ENCODE measurements around the gene AGBL4. TPM values are rescaled to one million over a fixed set of nuclear protein-coding genes. Genes with fewer than 3 reads are reported as not detected.

The AGBL4 gene
- polyA plus RNA-seq, 1 donor (not counting 4 experiments of a cell fraction or from before 2014, with no cell fraction given): not detected

GRCh38 chr1:48718116-48718630 is 1305.6 kb downstream of the AGBL4 start:
- no peak overlapping the region for H3K9ac ChIP-seq (ENCODE audit: control insufficient read depth, extremely low read depth, insufficient read depth, low read length)
- TF ChIP-seq CTCF (optimal IDR thresholded peaks at IDR 0.05 in 1 of 3, IDR thresholded peaks at IDR 0.05 in 1 of 3, conservative IDR thresholded peaks at IDR 0.05 in 1 of 3; ENCODE audit: extremely low read depth in 1 of 3, insufficient read depth in 2 of 3, low read length in 3 of 3) (peak in 1 of 3 experiments; percentile 7), EZH2 (IDR thresholded peaks at IDR 0.05; ENCODE audit: low read length) (no peak)
- H3K27ac ChIP-seq (ENCODE audit: control insufficient read depth, insufficient read depth, low read length): no peak overlapping the region
- no peaks in the 10 kb centered on the region for H3K4me1 ChIP-seq (ENCODE audit: control insufficient read depth, extremely low read depth, insufficient read depth, low read length)
- no peaks in the 10 kb centered on the region for H3K27me3 ChIP-seq (ENCODE audit: control insufficient read depth, extremely low read depth, insufficient read depth, low read length)
- DNase-seq (ENCODE audit: low read depth, low spot score) (no peak), FAIRE-seq (no peak)
- H2AFZ ChIP-seq (ENCODE audit: control insufficient read depth, low read length): no peak overlapping the region
- no peaks in the 10 kb centered on the region for H3K9me3 ChIP-seq (ENCODE audit: control insufficient read depth, low read depth, low read length)
- dilution Hi-C loops (cut with MboI; ENCODE audit: extremely low pct_ligation_motif_present, low sequenced_read_pairs): no loop called here
- H3K9me1 ChIP-seq (ENCODE audit: control insufficient read depth, extremely low read depth, insufficient read depth, low read length): no peaks in the 10 kb centered on the region
- H3K36me3 ChIP-seq (ENCODE audit: control insufficient read depth in 2 of 2, extremely low read depth in 1 of 2, insufficient read depth in 2 of 2, low read length in 2 of 2): no peaks in the 10 kb centered on the region
- H3K79me2 ChIP-seq (ENCODE audit: control insufficient read depth, insufficient read depth, low read length): no peaks in the 10 kb centered on the region
- no peak overlapping the region for H3K4me3 ChIP-seq (ENCODE audit: control insufficient read depth in 2 of 3, extremely low read depth in 1 of 3, insufficient read depth in 2 of 3, low read depth in 1 of 3, low read length in 3 of 3)
- H4K20me1 ChIP-seq (ENCODE audit: control insufficient read depth, extremely low read depth, insufficient read depth, low read length): no peaks in the 10 kb centered on the region
- H3K4me2 ChIP-seq (ENCODE audit: control insufficient read depth, extremely low read depth, insufficient read depth, low read depth, low read length): no peak overlapping the region

GRCh38 chr1:48717082-48717481 is 1306.7 kb downstream of the AGBL4 start:
- H3K9ac ChIP-seq (ENCODE audit: control insufficient read depth, extremely low read depth, insufficient read depth, low read length): no peak overlapping the region
- no peak overlapping the region for H3K27ac ChIP-seq (ENCODE audit: control insufficient read depth, insufficient read depth, low read length)
- DNase-seq (ENCODE audit: low read depth, low spot score) (no peak), FAIRE-seq (no peak)
- H4K20me1 ChIP-seq (ENCODE audit: control insufficient read depth, extremely low read depth, insufficient read depth, low read length): no peaks in the 10 kb centered on the region
- no peaks in the 10 kb centered on the region for H3K4me1 ChIP-seq (ENCODE audit: control insufficient read depth, extremely low read depth, insufficient read depth, low read length)
- TF ChIP-seq CTCF (optimal IDR thresholded peaks at IDR 0.05 in 1 of 3, IDR thresholded peaks at IDR 0.05 in 1 of 3, conservative IDR thresholded peaks at IDR 0.05 in 1 of 3; ENCODE audit: extremely low read depth in 1 of 3, insufficient read depth in 2 of 3, low read length in 3 of 3) (no peak), EZH2 (IDR thresholded peaks at IDR 0.05; ENCODE audit: low read length) (no peak)
- no peak overlapping the region for H3K4me2 ChIP-seq (ENCODE audit: control insufficient read depth, extremely low read depth, insufficient read depth, low read depth, low read length)
- no peaks in the 10 kb centered on the region for H3K9me1 ChIP-seq (ENCODE audit: control insufficient read depth, extremely low read depth, insufficient read depth, low read length)
- no peak overlapping the region for H3K4me3 ChIP-seq (ENCODE audit: control insufficient read depth in 2 of 3, extremely low read depth in 1 of 3, insufficient read depth in 2 of 3, low read depth in 1 of 3, low read length in 3 of 3)
- H2AFZ ChIP-seq (ENCODE audit: control insufficient read depth, low read length): no peak overlapping the region
- no peaks in the 10 kb centered on the region for H3K36me3 ChIP-seq (ENCODE audit: control insufficient read depth in 2 of 2, extremely low read depth in 1 of 2, insufficient read depth in 2 of 2, low read length in 2 of 2)
- H3K9me3 ChIP-seq (ENCODE audit: control insufficient read depth, low read depth, low read length): no peaks in the 10 kb centered on the region
- dilution Hi-C loops (cut with MboI; ENCODE audit: extremely low pct_ligation_motif_present, low sequenced_read_pairs): no loop called here
- H3K79me2 ChIP-seq (ENCODE audit: control insufficient read depth, insufficient read depth, low read length): no peaks in the 10 kb centered on the region
- H3K27me3 ChIP-seq (ENCODE audit: control insufficient read depth, extremely low read depth, insufficient read depth, low read length): no peaks in the 10 kb centered on the region

Measured in keratinocyte (primary cell).